Liver (tissue), 9 donors: ENCODE data around the gene NKX1-1. TPM values are rescaled to one million over a fixed set of nuclear protein-coding genes. Genes with fewer than 3 reads are reported as not detected.

Experiments used
- DNase-seq: peaks from one replicate; pipeline ENCODE4 v3.0.0-alpha.2; 2017; ENCODE audit warnings: low spot score
- H3K27ac ChIP-seq, 2 donors: one replicate each; pipeline ENCODE4 v1.7.0; 2013; ENCODE audit warnings: inconsistent platforms in 2 of 2, low read length in 2 of 2, control low read depth in 1 of 2, low read depth in 1 of 2, mild to moderate bottlenecking in 1 of 2
- H3K27me3 ChIP-seq, 4 donors: one replicate each; pipeline versions ENCODE4 v1.6.1 to v1.7.0; 2013; ENCODE audit warnings: low read length in 3 of 4, inconsistent platforms in 1 of 4, mild to moderate bottlenecking in 1 of 4, moderate library complexity in 1 of 4; ENCODE audit not compliant: control insufficient read depth in 4 of 4, insufficient read depth in 4 of 4
- H3K36me3 ChIP-seq, 4 donors: one replicate each; pipeline versions ENCODE4 v1.6.1 to v1.7.0; 2013; ENCODE audit warnings: low read length in 3 of 4, mild to moderate bottlenecking in 3 of 4, low read depth in 1 of 4, moderate library complexity in 1 of 4; ENCODE audit not compliant: control insufficient read depth in 4 of 4, insufficient read depth in 3 of 4
- H3K4me1 ChIP-seq, 4 donors: one replicate each; pipeline versions ENCODE4 v1.6.1 to v1.7.0; 2013; ENCODE audit warnings: low read length in 3 of 4, mild to moderate bottlenecking in 3 of 4, moderate library complexity in 1 of 4; ENCODE audit not compliant: control insufficient read depth in 4 of 4, insufficient read depth in 4 of 4
- H3K4me3 ChIP-seq, 3 donors: one replicate each; pipeline versions ENCODE4 v1.6.1 to v1.7.0; 2013; ENCODE audit warnings: low read length in 3 of 3, control low read depth in 1 of 3, low read depth in 1 of 3, mild to moderate bottlenecking in 1 of 3
- H3K9ac ChIP-seq, 2 donors: one replicate each; pipeline ENCODE4 v1.7.0; 2013; ENCODE audit warnings: low read length in 2 of 2, mild to moderate bottlenecking in 2 of 2, moderate library complexity in 2 of 2, control low read depth in 1 of 2, low read depth in 1 of 2
- H3K9me3 ChIP-seq, 4 donors: one replicate each; pipeline versions ENCODE4 v1.6.1 to v1.7.0; 2013; ENCODE audit warnings: low read length in 3 of 4; ENCODE audit not compliant: control insufficient read depth in 4 of 4
- EGR1 ChIP-seq, 2 donors: IDR thresholded peaks; 2 replicates each; pipeline ENCODE4 v1.6.1; 2016 to 2018; ENCODE audit warnings: antibody characterized with exemption in 2 of 2, low read depth in 2 of 2
- FOXA1 ChIP-seq: IDR thresholded peaks from 2 replicates; pipeline ENCODE4 v1.6.1; 2016; ENCODE audit warnings: antibody characterized with exemption
- FOXA2 ChIP-seq: IDR thresholded peaks from 2 replicates; pipeline ENCODE4 v1.6.1; 2016; ENCODE audit warnings: antibody characterized with exemption
- GABPA ChIP-seq, 2 donors: IDR thresholded peaks in 1 of 2; conservative IDR thresholded peaks in 1 of 2; 2 replicates each; pipeline ENCODE4 v1.6.1; 2016; ENCODE audit warnings: antibody characterized with exemption in 2 of 2, mild to moderate bottlenecking in 1 of 2, moderate library complexity in 1 of 2
- HNF4A ChIP-seq, 2 donors: conservative IDR thresholded peaks; 2 replicates each; pipeline ENCODE4 v1.6.1; 2016; ENCODE audit warnings: antibody characterized with exemption in 2 of 2, mild to moderate bottlenecking in 2 of 2
- JUND ChIP-seq, 2 donors: IDR thresholded peaks; 2 replicates each; pipeline ENCODE4 v1.6.1; 2016; ENCODE audit warnings: antibody characterized with exemption in 2 of 2
- NR2F2 ChIP-seq: IDR thresholded peaks from 2 replicates; pipeline ENCODE4 v1.6.1; 2016; ENCODE audit warnings: antibody characterized with exemption
- RAD21 ChIP-seq, 2 donors: IDR thresholded peaks; 2 replicates each; pipeline ENCODE4 v1.6.1; 2016; ENCODE audit warnings: antibody characterized with exemption in 2 of 2, mild to moderate bottlenecking in 2 of 2
- SP1 ChIP-seq: IDR thresholded peaks from 2 replicates; pipeline ENCODE4 v1.6.1; 2018; ENCODE audit warnings: antibody characterized with exemption, mild to moderate bottlenecking
- TAF1 ChIP-seq: conservative IDR thresholded peaks from 2 replicates; pipeline ENCODE4 v1.6.1; 2016; ENCODE audit warnings: antibody characterized with exemption, mild to moderate bottlenecking
- YY1 ChIP-seq: IDR thresholded peaks from 2 replicates; pipeline ENCODE4 v1.6.1; 2016; ENCODE audit warnings: antibody characterized with exemption, mild to moderate bottlenecking
- WGBS: extraction: QIAGEN DNeasy Blood & Tissue Kit; methylation state at CpG from one replicate; pipeline ENCODE4 v1.1.7; 2013; 5-methylcytosine and 5-hydroxymethylcytosine counted together
- polyA plus RNA-seq, 2 donors: library from polyadenylated mRNA; stranded (reverse) in 1 of 2; unstranded in 1 of 2; fragments of 200-250 nt in 1 of 2; fragments of >200 nt in 1 of 2; fragmentation: Nextera tagmentation in 1 of 2; extraction: Ambion mirVana in 1 of 2; gene quantifications; one replicate each; pipeline versions ENCODE4 v1.2.1 to v1.2.3, GENCODE V29; 2013 to 2015
- total RNA-seq, 2 donors: library from RNA; depleted of rRNA; stranded (reverse); fragments of >200 nt; gene quantifications; one replicate each; pipeline ENCODE4 v1.2.3, GENCODE V29; 2014
- TF ChIP-seq, protein P1 (sequence below): IDR thresholded peaks from 2 replicates; pipeline ENCODE4 v1.6.1; 2016; ENCODE audit warnings: antibody characterized with exemption
- TF ChIP-seq, protein P2 (sequence below): IDR thresholded peaks from 2 replicates; pipeline ENCODE4 v1.6.1; 2016; ENCODE audit warnings: antibody characterized with exemption
- donor health status: healthy.
- donor health status: healthy.
- donor health status: healthy.
- donor health status: healthy.
- donor health status: healthy.

Gene NKX1-1
- total and polyA plus RNA-seq, 4 donors: not detected

DNA sequence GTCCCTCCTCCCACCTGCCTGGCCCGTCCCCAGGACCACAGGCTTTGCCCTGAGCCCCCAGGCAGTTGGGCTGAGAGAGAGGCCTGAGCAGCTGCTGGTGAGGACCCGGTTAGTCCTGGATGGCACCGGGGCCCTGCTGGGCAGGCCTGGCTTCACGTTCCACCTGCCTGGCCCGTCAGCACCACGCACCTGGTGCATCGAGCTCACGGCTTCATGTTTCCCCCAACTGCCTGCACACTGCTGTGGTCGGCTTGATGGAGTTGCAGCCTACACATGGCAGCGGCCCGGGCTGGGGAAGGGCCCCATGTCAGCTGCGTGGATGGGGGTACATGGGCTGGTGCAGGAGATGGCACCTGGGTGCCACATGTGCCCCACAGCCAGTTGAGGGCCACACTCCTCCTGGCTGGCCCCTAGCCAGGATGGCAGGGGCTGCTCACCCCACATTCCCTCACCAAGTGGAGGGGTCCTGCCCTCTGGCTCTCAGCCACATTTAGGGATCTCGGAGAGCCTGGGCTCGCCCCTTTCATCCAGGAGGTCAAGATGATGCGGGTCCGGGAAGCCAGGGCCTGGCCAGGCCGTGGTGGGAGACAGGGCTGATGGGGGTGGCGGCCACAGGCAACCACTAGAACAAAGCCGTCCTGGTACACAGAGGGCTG, 28.5 kb downstream of the NKX1-1 start:
- 97% methylated on average over 19 of the region's 19 CpGs for WGBS
- no peak overlapping the region for H3K4me3 ChIP-seq
- DNase-seq: no peak
- H3K9me3 ChIP-seq: no peaks in the 10 kb centered on the region
- no peak overlapping the region for H3K9ac ChIP-seq
- no peaks in the 10 kb centered on the region for H3K27me3 ChIP-seq
- TF ChIP-seq FOXA1: no peak
- no peak for TF ChIP-seq YY1
- TF ChIP-seq, protein P1, sequence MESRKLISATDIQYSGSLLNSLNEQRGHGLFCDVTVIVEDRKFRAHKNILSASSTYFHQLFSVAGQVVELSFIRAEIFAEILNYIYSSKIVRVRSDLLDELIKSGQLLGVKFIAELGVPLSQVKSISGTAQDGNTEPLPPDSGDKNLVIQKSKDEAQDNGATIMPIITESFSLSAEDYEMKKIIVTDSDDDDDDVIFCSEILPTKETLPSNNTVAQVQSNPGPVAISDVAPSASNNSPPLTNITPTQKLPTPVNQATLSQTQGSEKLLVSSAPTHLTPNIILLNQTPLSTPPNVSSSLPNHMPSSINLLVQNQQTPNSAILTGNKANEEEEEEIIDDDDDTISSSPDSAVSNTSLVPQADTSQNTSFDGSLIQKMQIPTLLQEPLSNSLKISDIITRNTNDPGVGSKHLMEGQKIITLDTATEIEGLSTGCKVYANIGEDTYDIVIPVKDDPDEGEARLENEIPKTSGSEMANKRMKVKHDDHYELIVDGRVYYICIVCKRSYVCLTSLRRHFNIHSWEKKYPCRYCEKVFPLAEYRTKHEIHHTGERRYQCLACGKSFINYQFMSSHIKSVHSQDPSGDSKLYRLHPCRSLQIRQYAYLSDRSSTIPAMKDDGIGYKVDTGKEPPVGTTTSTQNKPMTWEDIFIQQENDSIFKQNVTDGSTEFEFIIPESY: no peak
- no peak for TF ChIP-seq TAF1
- TF ChIP-seq GABPA (IDR thresholded peaks at IDR 0.05 in 1 of 2, conservative IDR thresholded peaks at IDR 0.05 in 1 of 2): no peak
- no peak for TF ChIP-seq SP1
- TF ChIP-seq, protein P2, sequence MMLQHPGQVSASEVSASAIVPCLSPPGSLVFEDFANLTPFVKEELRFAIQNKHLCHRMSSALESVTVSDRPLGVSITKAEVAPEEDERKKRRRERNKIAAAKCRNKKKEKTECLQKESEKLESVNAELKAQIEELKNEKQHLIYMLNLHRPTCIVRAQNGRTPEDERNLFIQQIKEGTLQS: no peak
- no peak overlapping the region for H3K27ac ChIP-seq
- no peaks in the 10 kb centered on the region for H3K4me1 ChIP-seq
- H3K36me3 ChIP-seq: peaks cover 0 to 12% (median 6%) of the 10 kb centered on the region in 4 donors

DNA sequence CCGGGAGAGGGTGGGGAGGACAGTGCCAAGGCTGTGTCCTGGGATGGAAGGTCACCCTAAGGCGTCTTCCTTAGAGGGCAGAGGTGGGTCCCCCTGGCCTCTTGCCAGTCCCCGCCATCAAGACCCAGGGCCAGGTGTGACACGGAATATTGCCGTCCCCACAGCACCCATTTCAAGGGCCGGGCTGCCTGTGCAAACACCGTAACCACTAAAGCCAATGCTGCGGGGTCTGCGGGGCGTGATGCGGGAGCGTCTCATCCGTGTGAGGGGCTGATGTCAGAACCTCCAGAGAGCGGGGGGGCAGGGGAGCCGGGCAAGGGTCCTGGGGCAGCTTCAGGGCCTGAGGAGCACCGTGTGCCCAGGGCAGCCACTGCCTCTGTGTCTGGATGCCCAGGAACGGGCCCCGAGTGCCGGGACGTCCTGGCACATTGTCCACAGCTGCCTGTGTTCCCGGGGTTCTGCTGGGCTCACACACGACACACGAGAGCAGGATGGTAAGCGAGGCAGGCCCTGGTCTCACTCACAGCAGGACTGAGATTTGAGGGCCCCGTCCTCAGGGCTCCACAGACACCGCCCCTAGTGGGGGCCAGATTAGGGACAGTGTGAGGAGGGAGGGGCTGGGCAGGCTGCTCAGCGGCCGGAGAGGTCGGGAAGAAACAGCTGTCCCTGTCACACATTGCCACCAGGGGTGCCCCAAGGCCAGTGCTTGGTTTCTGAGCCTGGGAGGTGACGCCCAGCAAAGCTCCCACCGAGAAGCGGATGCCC, 29.2 kb downstream of the NKX1-1 start:
- WGBS: 96% methylated on average over 32 of the region's 32 CpGs
- H3K9ac ChIP-seq: no peak overlapping the region
- H3K27me3 ChIP-seq: no peaks in the 10 kb centered on the region
- H3K36me3 ChIP-seq: peaks cover 0 to 12% (median 8%) of the 10 kb centered on the region in 4 donors
- no peak for DNase-seq
- no peaks in the 10 kb centered on the region for H3K9me3 ChIP-seq
- no peak overlapping the region for H3K4me3 ChIP-seq
- no peaks in the 10 kb centered on the region for H3K4me1 ChIP-seq
- no peak overlapping the region for H3K27ac ChIP-seq
- TF ChIP-seq HNF4A (conservative IDR thresholded peaks at IDR 0.05): no peak
- no peak for TF ChIP-seq RAD21 (IDR thresholded peaks at IDR 0.05)
- no peak for TF ChIP-seq NR2F2
- TF ChIP-seq, protein P2: no peak
- TF ChIP-seq FOXA2: no peak
- TF ChIP-seq JUND (IDR thresholded peaks at IDR 0.05): no peak

DNA sequence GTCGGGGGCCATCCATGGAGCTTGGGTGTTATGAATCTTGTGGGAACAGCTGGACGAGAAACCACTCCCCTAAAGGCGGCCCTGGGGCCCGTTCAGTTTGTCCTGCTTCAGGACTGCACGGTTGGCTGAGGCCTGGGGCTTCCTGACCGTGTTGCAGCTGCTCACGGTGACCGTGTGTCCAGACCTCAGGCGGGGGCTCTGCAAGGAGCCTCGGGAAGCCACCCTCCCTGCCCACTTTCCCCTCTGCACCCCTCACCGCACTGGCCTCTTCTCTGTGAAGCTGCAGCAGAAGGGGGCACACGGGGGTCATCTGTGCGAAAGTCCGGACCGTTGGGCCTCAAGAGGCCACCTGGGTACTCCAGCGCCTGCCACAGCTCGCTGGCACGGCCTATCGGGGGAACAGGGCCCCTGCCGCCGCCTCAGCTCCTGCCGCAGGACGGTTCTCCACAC, 29.8 kb downstream of the NKX1-1 start:
- no peak overlapping the region for H3K4me3 ChIP-seq

More for the DNA sequence above, 29.8 kb downstream of the NKX1-1 start:
- peaks cover 0 to 12% (median 8%) of the 10 kb centered on the region in 4 donors for H3K36me3 ChIP-seq
- H3K4me1 ChIP-seq: no peaks in the 10 kb centered on the region
- no peak overlapping the region for H3K27ac ChIP-seq
- no peaks in the 10 kb centered on the region for H3K9me3 ChIP-seq
- no peaks in the 10 kb centered on the region for H3K27me3 ChIP-seq
- TF ChIP-seq YY1: no peak
- no peak for TF ChIP-seq EGR1 (IDR thresholded peaks at IDR 0.05; ENCODE audit: low read depth in 2 of 2)
- TF ChIP-seq HNF4A (conservative IDR thresholded peaks at IDR 0.05): no peak
- TF ChIP-seq NR2F2: no peak
- no peak overlapping the region for H3K9ac ChIP-seq
- 95% methylated on average over 23 of the region's 23 CpGs for WGBS
- no peak for DNase-seq
